MM.1S (cell line): ENCODE results near the gene POLD4.

ENCODE experiments used
- DNase-seq: peaks from one replicate; pipeline ENCODE4 v3.0.0-alpha.2; 2015
- H2AFZ ChIP-seq: fragments of 300-600 bp; sonication (generic); 2 replicates; pipeline ENCODE4 v1.6.0; 2016; ENCODE audit warnings: antibody characterized with exemption, low read length
- H3F3A ChIP-seq: fragments of 300-600 bp; sonication (generic); 2 replicates; pipeline ENCODE4 v1.6.1; 2016; ENCODE audit warnings: mild to moderate bottlenecking, antibody characterized with exemption, low read length, moderate library complexity, mixed read lengths; ENCODE audit not compliant: insufficient read depth
- H3K27ac ChIP-seq: fragments of 300-600 bp; sonication (generic); 2 replicates; pipeline ENCODE4 v1.5.1; 2016; ENCODE audit warnings: mild to moderate bottlenecking, low read length
- H3K27me3 ChIP-seq: fragments of 300-600 bp; sonication (generic); replicated peaks from 2 replicates; pipeline ENCODE4 v1.6.0; 2016; ENCODE audit warnings: low read length; ENCODE audit not compliant: insufficient read depth
- H3K36me3 ChIP-seq: fragments of 300-600 bp; sonication (generic); replicated peaks from 2 replicates; pipeline ENCODE4 v1.6.1; 2016; ENCODE audit warnings: mild to moderate bottlenecking, low read length, mixed read lengths; ENCODE audit not compliant: insufficient read depth
- H3K4me1 ChIP-seq: fragments of 300-600 bp; sonication (generic); 2 replicates; pipeline ENCODE4 v1.6.1; 2016; ENCODE audit warnings: low read length, mixed read lengths
- H3K4me2 ChIP-seq: fragments of 300-600 bp; sonication (generic); 2 replicates; pipeline ENCODE4 v1.6.0; 2016; ENCODE audit warnings: low read depth, low read length
- H3K4me3 ChIP-seq: fragments of 300-600 bp; sonication (generic); 2 replicates; pipeline ENCODE4 v1.5.1; 2016; ENCODE audit warnings: low read length, mixed read lengths
- H3K79me2 ChIP-seq: fragments of 300-600 bp; sonication (generic); 2 replicates; pipeline ENCODE4 v1.6.1; 2016; ENCODE audit warnings: mixed run types, low read length, mixed read lengths
- H3K9ac ChIP-seq: fragments of 300-600 bp; sonication (generic); 2 replicates; pipeline ENCODE4 v1.6.1; 2016; ENCODE audit warnings: low read length, mixed read lengths
- H3K9me2 ChIP-seq: fragments of 300-600 bp; sonication (generic); replicated peaks from 2 replicates; pipeline ENCODE4 v1.6.1; 2016; ENCODE audit warnings: mild to moderate bottlenecking, low read length, mixed read lengths; ENCODE audit not compliant: insufficient read depth
- H3K9me3 ChIP-seq: fragments of 300-600 bp; sonication (generic); replicated peaks from 2 replicates; pipeline ENCODE4 v1.6.1; 2016; ENCODE audit warnings: mild to moderate bottlenecking, low read length, mixed read lengths; ENCODE audit not compliant: insufficient read depth
- H4K20me1 ChIP-seq: fragments of 300-600 bp; sonication (generic); 2 replicates; pipeline ENCODE4 v1.6.1; 2016; ENCODE audit warnings: mild to moderate bottlenecking, low read length, moderate library complexity, mixed read lengths; ENCODE audit not compliant: insufficient read depth
- EZH2 ChIP-seq: fragments of 300-600 bp; sonication (generic); optimal IDR thresholded peaks from 2 replicates; pipeline ENCODE3; 2017; ENCODE audit warnings: low read depth, mild to moderate bottlenecking, antibody characterized with exemption, low read length, mixed read lengths
- EZH2phosphoT487 ChIP-seq: fragments of 300-600 bp; sonication (generic); IDR thresholded peaks from 2 replicates; pipeline ENCODE4 v1.6.1; 2018; ENCODE audit warnings: antibody characterized with exemption, low read length
- TF ChIP-seq, protein P1 (sequence below): fragments of 300-600 bp; sonication (generic); IDR thresholded peaks from 2 replicates; pipeline ENCODE4 v1.5.1; 2016; ENCODE audit warnings: antibody characterized with exemption, low read length, mixed read lengths

The POLD4 gene

DNA sequence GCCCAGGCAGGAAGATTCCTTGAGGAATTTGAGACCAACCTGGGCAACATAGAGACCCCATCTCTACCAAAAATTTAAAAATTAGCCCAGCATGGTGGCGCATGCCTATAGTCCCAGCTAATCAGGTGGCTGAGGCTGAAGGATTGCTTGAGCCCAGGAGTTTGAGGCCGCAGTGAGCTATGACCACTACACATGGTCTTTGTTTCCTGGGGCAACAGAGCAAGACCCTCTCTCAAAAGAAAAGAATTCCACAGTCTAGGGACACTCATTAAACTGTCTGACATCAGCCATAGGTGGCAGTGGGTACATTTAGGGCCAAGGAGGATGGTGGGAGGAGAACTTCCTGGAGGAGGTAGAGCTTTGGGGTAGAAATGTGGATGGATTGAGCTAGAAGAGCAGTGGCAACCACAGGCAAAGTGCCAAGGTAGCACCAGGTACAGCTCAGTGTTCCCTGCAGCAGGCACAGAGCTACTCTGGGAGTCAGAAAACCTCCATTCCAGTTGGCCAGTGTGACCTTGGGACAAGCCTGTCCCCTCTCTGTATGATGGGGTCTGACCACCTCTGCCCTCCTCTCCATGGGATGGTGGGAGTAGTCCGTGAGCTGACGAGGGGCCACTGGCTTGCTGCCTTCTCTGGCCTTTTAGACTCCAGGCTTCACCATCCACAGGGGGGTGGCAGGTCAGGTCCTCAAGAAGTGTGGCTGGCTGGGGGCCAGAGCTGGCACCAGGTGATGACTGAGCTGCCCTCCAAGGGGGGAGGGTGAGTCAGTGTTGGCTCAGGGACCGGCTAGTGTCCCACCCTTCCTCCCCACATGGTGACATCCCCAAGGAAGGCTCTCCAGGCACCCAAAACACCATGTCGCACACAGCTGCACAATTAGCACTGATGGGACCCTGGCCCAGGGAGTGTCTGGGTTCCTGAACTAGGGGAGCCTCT, 23.8 kb upstream of the POLD4 start:
- Histone ChIP-seq H3K9me2 (no peaks in the 10 kb centered on the region), H3K27ac (no peak overlapping the region), H3K27me3 (peaks cover 24% of the 10 kb centered on the region), H3K36me3 (no peaks in the 10 kb centered on the region), H3K4me2 (no peak overlapping the region), H3K4me3 (no peak overlapping the region), H3F3A (0 out of 2 replicates have a peak, but pooled peaks cover 5% of the 10 kb centered on the region), H3K79me2 (no peaks in the 10 kb centered on the region), H2AFZ (no peak overlapping the region), H3K9ac (no peak overlapping the region), H3K4me1 (peaks cover 13% of the 10 kb centered on the region), H4K20me1 (no peaks in the 10 kb centered on the region), H3K9me3 (no peaks in the 10 kb centered on the region)
- TF ChIP-seq EZH2 = no peak
- no peak for TF ChIP-seq EZH2phosphoT487
- TF ChIP-seq, protein P1, sequence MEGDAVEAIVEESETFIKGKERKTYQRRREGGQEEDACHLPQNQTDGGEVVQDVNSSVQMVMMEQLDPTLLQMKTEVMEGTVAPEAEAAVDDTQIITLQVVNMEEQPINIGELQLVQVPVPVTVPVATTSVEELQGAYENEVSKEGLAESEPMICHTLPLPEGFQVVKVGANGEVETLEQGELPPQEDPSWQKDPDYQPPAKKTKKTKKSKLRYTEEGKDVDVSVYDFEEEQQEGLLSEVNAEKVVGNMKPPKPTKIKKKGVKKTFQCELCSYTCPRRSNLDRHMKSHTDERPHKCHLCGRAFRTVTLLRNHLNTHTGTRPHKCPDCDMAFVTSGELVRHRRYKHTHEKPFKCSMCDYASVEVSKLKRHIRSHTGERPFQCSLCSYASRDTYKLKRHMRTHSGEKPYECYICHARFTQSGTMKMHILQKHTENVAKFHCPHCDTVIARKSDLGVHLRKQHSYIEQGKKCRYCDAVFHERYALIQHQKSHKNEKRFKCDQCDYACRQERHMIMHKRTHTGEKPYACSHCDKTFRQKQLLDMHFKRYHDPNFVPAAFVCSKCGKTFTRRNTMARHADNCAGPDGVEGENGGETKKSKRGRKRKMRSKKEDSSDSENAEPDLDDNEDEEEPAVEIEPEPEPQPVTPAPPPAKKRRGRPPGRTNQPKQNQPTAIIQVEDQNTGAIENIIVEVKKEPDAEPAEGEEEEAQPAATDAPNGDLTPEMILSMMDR = no peak
- DNase-seq = no peak

DNA sequence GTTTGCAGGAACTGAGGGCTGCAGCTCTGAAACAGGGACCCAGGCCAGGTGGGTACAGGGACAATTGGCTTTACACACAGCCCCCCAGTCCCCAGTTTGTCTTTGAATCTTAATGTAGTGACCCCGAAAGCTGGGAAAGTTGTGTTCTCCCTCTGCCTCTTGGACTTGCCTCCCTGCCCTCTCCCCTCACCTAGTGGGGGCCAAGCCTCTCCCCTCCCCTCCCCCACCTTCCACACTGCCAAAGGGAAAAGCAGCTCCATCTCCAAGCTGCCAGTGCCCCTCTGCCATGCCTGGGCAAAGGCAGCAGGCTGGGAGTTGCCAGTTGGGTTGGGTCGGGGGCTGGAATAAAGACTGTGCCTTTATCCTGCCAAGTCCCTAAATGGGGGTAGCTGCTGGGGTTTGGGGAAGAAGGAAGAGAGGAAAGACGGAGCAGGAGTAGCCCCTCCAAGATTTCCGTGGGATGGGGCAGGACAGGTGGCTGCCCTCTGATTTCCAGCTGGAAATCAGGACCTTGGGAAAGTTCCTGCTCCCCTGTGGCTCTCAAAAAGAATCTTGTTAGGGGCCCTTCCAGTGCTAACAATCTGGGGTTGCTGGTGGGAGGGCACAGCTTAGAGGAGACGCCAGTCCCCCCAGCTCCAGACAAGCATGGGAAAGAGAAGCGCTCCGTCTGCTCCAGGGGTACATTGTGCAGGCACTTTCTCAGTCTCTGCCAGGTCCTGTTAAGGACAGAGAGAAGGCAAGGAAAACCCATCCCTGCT, 22.9 kb upstream of the POLD4 start:
- Histone ChIP-seq H3K79me2 (no peaks in the 10 kb centered on the region), H4K20me1 (no peaks in the 10 kb centered on the region), H3F3A (peaks cover 7% of the 10 kb centered on the region; the same call in 1 of the 2 replicates), H3K27ac (no peak overlapping the region), H3K4me2 (no peak overlapping the region), H3K4me1 (peaks cover 9% of the 10 kb centered on the region), H3K9me3 (no peaks in the 10 kb centered on the region), H2AFZ (no peak overlapping the region), H3K27me3 (peaks cover 24% of the 10 kb centered on the region), H3K36me3 (no peaks in the 10 kb centered on the region), H3K9ac (no peak overlapping the region), H3K4me3 (no peak overlapping the region), H3K9me2 (no peaks in the 10 kb centered on the region)
- TF ChIP-seq, protein P1 = no peak
- TF ChIP-seq EZH2 = no peak
- no peak for TF ChIP-seq EZH2phosphoT487
- DNase-seq = no peak

DNA sequence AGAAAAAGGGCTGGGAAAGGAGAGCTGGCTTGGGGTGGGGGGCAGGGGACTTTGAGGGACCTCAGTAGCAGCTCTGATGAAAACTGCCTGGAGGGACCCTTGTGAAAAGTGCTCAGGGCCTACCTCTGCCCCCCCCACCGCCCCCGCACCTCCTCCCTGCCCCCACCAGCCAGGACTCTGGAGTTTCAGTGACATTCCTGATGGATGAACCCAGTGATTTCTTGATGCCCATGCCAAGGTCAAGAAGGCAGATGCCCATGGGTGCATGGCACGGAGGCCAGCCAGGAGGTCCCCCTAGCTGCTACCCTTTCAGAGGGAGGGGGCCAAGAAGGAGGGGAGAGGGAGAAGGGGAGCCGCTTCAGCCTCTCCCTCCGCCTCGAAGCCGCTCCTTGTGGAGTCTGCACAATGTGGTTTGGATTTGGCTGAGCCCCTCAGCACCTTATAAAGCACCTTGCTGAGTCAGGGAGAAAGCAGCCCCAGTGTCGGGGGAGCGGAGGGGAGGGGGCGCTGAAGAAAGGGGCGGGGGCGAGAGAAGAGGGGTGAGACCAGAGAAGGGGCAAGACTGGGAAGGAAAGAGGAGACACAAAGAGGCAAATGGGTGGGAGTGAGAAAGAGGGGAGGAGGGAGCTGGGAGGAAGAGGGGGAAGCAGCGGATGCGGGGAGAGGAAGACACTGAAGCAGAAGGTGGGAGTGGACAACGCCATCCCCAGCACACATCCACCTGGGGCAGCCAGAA, 22.1 kb upstream of the POLD4 start:
- H3K4me2 ChIP-seq = no peak overlapping the region
- no peaks in the 10 kb centered on the region for H4K20me1 ChIP-seq
- H3K4me3 ChIP-seq = no peak overlapping the region
- H3K79me2 ChIP-seq = no peaks in the 10 kb centered on the region
- H3F3A ChIP-seq = peaks cover 9% of the 10 kb centered on the region; the same call in 1 of the 2 replicates
- DNase-seq = no peak
- H3K4me1 ChIP-seq = peaks cover 4% of the 10 kb centered on the region; the same call in 1 of the 2 replicates
- TF ChIP-seq EZH2 = no peak
- TF ChIP-seq, protein P1 = no peak
- no peak for TF ChIP-seq EZH2phosphoT487
- H2AFZ ChIP-seq = no peak overlapping the region
- no peaks in the 10 kb centered on the region for H3K36me3 ChIP-seq
- H3K27me3 ChIP-seq = peaks cover 24% of the 10 kb centered on the region
- no peak overlapping the region for H3K9ac ChIP-seq
- no peak overlapping the region for H3K27ac ChIP-seq
- no peaks in the 10 kb centered on the region for H3K9me2 ChIP-seq
- no peaks in the 10 kb centered on the region for H3K9me3 ChIP-seq
